Fibroblast of skin of back (primary cell): Measurements from ENCODE around the gene RXRB.
A peak's percentile ranks its signal among the peaks of the same experiment; 100 is the strongest.

ENCODE experiments used
- DNase-seq: peaks from one replicate; pipeline ENCODE4 v3.0.0-alpha.2; 2013

The RXRB gene

GRCh38 chr6:33174784-33175183 lies 25.7 kb downstream of the RXRB start:
- DNase-seq: no peak

DNA sequence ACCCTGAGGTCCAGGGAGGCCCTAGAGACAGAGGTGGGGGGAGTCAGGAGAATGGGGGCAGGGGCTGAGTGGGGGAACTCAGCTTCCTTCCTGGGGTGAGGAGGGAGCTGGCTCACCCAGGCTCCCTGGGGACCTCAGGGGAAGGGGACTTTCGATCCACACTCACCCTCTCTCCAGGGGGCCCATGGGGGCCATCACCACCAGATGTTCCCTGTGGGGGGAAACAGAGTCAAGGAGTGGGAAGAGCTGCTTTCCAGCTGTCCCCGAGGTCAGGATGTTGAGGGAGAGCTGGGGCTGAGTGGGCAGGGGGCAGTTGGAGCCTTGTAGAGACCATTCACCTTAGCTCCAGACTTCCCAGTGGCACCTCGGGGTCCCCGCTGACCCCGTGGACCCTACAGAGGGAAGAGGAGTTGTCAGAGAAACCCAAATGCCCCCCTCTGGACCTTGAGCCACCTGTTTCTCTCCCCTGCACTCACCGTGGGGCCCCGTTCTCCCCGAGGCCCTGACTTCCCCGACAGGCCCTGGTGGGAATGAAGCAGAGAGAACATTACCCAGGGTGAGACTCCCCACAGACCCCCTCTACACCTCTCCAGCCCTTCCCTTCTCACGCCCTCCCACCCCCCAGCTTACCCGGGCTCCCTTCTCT lies 26.8 kb downstream of the RXRB start:
- no peak for DNase-seq

GRCh38 chr6:33172688-33173534 lies 27.6 kb downstream of the RXRB start:
- DNase-seq: peak; percentile 25

DNA sequence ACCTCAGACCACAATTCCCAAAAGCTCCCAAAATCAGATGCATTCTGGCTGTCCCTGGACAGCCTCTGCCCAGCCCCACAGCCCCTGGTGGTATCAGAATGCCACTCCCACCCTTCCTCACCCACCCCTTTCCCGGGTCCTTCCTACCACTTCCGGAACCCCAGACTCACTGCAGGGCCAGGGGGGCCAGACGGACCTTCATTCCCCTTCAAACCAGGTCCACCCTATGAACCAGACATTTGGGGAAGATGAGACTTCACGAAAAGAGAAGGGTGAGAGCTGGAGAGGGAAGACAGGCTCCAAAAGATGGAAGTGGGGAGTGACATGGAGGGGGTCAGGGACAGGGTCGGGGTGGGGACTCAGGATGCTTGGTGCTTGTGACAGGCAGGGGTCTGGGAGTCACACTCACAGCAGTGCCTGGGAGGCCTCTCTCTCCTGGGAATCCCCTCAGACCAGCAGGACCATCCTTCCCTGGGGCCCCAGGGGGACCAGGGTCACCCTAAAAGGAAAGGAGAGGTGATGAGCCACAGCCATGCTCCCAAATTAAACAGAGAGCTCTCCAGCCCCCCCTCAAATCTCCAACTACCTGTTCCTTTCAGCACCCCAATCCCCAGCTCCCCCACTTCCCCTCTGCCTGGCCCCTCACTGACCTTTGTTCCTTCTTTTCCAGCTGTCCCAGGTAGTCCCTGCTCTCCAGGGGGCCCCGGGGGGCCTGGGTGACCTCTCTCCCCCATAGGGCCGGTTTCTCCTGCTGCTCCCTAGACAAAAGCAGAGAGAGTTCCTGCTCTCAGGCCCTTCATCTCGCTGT lies 28.4 kb downstream of the RXRB start:
- no peak for DNase-seq

DNA sequence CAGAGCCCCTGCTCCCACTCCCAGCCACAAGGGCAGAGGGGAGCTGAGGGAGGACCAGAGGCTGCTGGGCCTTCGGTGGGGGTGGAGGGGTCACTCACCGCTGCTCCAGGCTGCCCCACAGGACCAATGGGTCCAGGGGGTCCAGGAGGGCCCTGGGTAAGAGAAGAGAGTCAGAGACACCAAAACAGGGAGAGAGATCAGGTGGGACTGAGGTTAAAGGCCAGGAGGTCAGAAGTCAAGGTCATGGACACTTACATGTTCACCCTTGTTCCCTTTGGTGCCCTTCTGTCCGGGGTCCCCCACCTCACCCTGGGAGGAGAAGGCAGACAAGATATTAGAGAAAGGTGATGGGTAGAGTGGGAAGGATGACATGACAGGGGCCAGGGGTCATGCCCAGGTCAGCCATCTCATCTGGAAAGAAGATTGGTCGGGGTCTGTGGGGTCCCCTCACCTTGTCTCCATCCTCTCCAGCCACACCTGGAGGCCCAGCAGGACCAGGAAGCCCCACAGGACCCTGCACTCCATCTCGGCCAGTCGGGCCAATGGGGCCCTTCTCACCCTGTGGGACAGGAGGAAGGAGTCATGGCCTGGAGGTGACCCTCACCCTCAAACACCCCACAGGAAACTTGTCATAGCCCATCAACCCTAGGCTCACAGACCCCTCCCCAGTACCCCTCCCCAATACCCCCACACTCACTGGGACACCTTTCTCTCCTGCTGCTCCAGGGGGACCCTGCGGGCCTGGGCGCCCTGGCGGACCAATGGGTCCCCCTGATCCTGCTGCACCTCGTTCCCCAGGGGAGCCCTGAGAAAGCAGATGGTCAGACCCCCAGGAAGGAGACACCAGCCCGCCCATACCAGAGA lies 29.2 kb downstream of the RXRB start:
- no peak for DNase-seq

DNA sequence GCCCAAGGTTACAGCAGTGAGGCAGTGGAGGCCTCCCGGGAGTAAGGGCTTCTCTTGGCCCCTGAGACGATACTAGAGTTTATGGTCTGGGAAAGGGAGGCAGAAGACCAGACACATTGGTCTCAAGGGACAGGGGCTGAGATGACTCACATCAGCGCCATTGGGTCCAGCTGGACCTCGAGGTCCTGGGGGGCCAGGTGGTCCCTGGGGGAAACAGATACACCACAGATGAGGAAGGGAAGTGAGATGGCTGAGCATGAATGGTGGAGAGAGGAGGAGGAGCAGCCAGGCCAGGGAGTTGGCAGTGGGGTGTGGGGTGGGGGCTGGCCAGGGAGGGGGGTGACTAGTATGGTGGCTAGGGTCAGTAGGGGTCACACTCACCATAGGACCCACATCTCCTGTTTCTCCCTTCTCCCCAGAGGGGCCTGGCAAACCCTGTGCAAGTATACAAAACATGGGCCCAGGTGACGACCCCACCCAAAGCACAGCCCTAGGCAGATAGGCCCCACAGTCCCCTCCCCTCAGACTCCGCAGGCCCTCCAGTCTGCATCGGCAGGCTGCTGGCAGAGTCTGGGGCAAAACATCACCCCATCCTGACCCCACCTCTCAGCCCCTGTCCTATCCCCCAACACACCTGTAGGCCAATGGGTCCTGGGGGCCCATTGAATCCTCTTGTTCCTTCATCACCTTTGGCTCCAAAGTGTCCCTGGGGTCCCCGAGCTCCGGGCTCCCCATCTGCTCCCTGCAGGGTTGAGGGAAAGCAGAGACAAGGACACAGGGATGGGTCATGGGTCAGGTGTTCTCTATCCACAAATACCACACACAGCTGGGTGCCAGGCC lies 30.1 kb downstream of the RXRB start:
- DNase-seq: no peak

- DNase-seq: no peak
Observed at GRCh38 chr6:33169291-33170175, 30.9 kb downstream of the RXRB start.

DNA sequence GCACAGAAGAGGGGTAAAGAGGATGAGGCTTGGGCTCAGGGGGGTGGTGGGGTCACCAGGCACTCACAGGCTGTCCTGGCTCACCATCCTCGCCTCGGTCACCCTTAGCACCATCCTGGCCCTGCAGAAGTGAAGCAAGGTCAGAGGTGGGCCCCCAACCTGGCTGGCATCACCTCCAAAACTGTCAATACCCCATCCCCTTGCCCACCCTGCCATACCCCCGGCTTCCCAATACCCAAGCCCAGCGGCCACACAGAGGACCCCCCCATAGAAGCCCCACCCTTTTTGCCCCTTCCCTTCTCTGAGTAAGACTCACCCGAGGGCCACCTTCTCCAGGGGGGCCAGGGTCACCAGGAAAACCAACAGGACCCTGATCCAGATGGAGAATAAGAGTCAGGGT lies 31.8 kb downstream of the RXRB start:
- no peak for DNase-seq

GRCh38 chr6:33168284-33168601 lies 32.2 kb downstream of the RXRB start:
- DNase-seq: no peak

DNA sequence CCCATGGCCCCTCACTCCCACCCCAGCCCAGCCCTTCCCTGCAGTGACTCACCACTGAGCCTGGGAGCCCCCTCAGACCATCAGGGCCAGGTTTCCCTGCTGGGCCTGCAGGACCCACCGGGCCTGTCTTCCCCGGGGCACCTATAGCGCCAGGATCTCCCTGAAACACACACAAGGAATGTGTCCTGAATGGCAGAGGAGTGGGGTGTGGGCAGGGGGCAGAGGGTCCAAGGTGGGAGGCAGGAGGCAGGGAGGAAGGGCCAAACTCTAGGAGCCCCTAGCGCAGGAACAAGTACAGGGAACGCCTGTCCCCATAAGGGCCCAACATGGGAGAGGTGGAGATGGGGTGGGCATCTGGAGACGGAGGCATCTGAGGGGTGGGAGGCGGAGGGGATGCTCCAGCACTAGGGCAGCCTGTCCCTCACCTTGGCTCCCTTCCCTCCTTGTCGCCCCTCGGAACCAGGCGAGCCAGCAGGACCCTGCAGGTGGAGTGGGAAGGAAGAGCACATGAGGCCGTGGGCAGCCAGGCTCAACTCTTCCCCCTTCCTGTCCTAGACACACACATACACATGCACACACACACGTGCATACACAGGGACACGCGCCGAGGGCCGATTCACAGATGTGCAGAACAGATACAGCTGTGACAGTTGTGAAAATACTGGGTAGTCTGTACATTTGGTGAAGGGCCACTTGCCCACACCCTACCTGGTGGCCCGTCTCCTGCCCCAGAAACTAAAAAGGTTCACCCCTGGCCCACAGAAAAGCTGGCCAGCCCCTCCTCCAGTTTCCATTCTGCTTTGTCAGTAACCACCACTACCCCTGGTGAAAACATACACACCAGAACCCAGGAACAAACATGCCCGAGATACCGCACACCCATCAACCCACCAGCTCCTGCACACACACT lies 32.8 kb downstream of the RXRB start:
- DNase-seq: no peak

DNA sequence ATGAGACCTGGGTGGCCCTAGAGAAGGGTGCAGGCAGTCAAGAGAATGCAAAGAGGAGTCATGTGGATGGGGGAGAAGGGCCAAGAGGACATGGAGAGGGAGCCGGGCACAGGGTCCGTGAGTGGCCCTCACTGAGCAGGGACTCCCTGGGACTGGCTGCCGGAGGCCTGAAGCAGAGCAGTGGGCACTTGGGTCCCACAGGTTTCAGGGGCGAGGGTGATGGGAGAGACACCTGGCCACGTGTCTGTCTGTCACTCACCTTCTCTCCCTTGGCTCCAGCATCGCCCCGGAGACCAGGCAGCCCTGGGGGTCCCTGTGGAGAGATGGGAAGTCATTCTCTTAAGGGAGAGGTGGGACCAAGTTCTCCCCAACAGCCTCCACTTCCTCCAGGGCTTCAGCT lies 33.7 kb downstream of the RXRB start:
- no peak for DNase-seq

- no peak for DNase-seq
Observed at GRCh38 chr6:33166363-33166762, 34.1 kb downstream of the RXRB start.

GRCh38 chr6:33165581-33166258 lies 34.7 kb downstream of the RXRB start:
- DNase-seq: no peak

DNA sequence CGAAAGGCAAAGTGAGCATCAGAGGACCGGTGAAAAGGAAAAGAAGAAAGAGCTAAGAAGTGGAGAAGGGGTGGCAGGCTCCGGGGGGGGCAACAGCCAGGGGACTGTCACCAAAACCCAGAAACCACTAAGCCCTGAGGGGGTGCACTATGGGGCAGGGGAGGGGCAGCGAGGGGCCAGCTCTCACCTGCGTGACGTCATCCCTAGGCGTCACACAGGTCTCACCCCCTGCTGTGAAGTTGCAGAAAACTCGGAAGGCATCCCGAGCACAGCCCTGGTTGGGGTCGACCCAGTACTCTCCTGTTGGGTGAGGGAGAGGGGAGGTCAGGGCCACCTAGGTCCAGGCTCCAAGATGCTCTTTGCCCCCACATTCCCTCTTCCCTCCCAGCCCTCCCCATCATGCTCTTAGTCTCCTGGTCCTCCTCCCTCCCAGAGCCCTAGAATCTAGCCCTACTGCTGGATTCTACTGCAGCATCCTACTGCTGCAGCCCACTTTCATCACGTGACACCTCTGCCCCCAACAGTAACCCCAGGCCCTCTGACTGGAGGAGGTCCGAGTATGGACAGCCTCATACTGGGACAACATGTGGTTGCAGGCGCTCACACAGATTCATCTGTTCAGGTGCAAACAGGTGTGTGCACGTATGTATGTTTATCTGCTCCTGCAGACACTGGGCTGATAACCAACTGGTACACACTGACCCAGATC lies 35.6 kb downstream of the RXRB start:
- no peak for DNase-seq

DNA sequence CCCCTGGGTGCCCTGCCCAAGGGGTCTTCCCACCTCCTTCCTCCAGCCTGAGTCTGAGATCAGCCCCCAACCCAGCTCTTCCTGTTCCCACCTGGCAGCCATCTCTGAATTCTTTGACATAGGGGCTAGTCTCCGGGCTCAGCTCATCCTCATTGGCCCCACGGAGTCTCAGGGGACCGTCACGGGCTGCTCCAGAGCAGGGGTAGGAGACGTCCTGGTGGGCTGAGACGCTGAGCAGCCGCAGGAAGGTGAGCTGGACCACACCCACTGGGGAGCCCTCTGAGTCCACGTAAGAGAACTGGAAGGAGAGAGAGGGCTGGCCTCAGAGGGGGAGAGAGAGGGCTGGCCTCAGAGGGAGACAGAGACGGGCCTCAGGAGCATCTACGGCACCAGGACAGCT lies 36.3 kb downstream of the RXRB start:
- no peak for DNase-seq

DNA sequence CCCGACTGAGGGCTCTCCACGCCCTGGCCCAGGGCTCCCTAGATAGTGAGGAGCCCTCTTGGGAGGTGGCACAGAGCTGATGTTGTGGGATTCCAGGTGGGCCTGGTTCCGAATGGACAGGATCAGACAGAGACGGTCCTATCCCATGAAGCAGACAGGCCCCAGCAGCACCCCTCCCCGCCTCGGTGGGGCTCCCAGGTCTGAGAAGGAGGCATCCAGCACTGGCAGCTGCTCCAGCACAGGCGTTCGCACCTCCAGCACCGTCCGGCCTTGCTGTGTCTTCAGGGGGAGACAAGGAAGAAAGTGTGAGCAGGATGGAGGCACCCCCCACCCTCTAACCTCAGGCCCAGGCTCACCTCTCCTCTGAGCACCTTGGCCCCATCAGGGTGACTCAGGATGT lies 36.9 kb downstream of the RXRB start:
- DNase-seq: no peak

- peak; percentile 60 for DNase-seq
Observed at GRCh38 chr6:33161354-33162331, 38.8 kb downstream of the RXRB start.
